BE2C (cell line): ENCODE measurements around the gene RBM20.

Source experiments
- DNase-seq: peaks from one replicate; pipeline ENCODE4 v3.0.0-alpha.2; 2020
- H3K27me3 ChIP-seq: fragments of 250-450 bp; sonication (Bioruptor Pico); 2 replicates; pipeline ENCODE4 v1.5.1; 2020; ENCODE audit warnings: mild to moderate bottlenecking
- H3K36me3 ChIP-seq: fragments of 250-450 bp; sonication (Bioruptor Pico); 2 replicates; pipeline ENCODE4 v1.5.1; 2020; ENCODE audit warnings: mild to moderate bottlenecking
- H3K4me1 ChIP-seq: fragments of 250-450 bp; sonication (Bioruptor Pico); 2 replicates; pipeline ENCODE4 v1.5.1; 2020
- H3K4me3 ChIP-seq: 2 replicates; pipeline ENCODE4 v1.5.1; 2011; ENCODE audit warnings: low read depth, low read length
- H3K9me3 ChIP-seq: fragments of 250-450 bp; sonication (Bioruptor Pico); 2 replicates; pipeline ENCODE4 v1.5.1; 2020
- CTCF ChIP-seq: IDR thresholded peaks from 2 replicates; pipeline ENCODE4 v1.5.1; 2012; ENCODE audit warnings: mild to moderate bottlenecking, low read depth, low read length

Gene RBM20

GRCh38 chr10:110822035-110822711 is 178.0 kb downstream of the RBM20 start:
- Histone ChIP-seq H3K4me3 (no peak overlapping the region), H3K27me3 (no peaks in the 10 kb centered on the region), H3K36me3 (peaks cover 49% of the 10 kb centered on the region), H3K4me1 (peaks cover 52% of the 10 kb centered on the region), H3K9me3 (no peaks in the 10 kb centered on the region)
- DNase-seq = no peak
- no peak for TF ChIP-seq CTCF

GRCh38 chr10:110822712-110823311 is 178.7 kb downstream of the RBM20 start:
- no peak for DNase-seq

GRCh38 chr10:110824152-110824441 is 180.0 kb downstream of the RBM20 start:
- no peak for TF ChIP-seq CTCF
- Histone ChIP-seq H3K4me3 (no peak overlapping the region), H3K4me1 (peaks cover 44% of the 10 kb centered on the region), H3K27me3 (no peaks in the 10 kb centered on the region), H3K9me3 (no peaks in the 10 kb centered on the region), H3K36me3 (peaks cover 52% of the 10 kb centered on the region)
- DNase-seq = no peak

More at GRCh38 chr10:110822712-110823311, 178.7 kb downstream of the RBM20 start:
- peaks cover 52% of the 10 kb centered on the region for H3K4me1 ChIP-seq
- no peaks in the 10 kb centered on the region for H3K9me3 ChIP-seq
- no peak for TF ChIP-seq CTCF
- no peaks in the 10 kb centered on the region for H3K27me3 ChIP-seq
- no peak overlapping the region for H3K4me3 ChIP-seq
- H3K36me3 ChIP-seq = peaks cover 48% of the 10 kb centered on the region

- TF ChIP-seq CTCF = no peak
- H3K36me3 ChIP-seq = peaks cover 53% of the 10 kb centered on the region
- H3K4me3 ChIP-seq = no peak overlapping the region
- no peaks in the 10 kb centered on the region for H3K27me3 ChIP-seq
- DNase-seq = no peak
- peaks cover 38% of the 10 kb centered on the region for H3K4me1 ChIP-seq
- H3K9me3 ChIP-seq = no peaks in the 10 kb centered on the region
Measured at GRCh38 chr10:110824660-110825059, 180.5 kb downstream of the RBM20 start.

GRCh38 chr10:110825508-110825907 is 181.4 kb downstream of the RBM20 start:
- no peak overlapping the region for H3K4me3 ChIP-seq
- peaks cover 58% of the 10 kb centered on the region for H3K36me3 ChIP-seq
- H3K9me3 ChIP-seq = no peaks in the 10 kb centered on the region
- TF ChIP-seq CTCF = no peak
- DNase-seq = no peak
- peaks cover 31% of the 10 kb centered on the region for H3K4me1 ChIP-seq
- no peaks in the 10 kb centered on the region for H3K27me3 ChIP-seq

GRCh38 chr10:110827410-110827809 is 183.3 kb downstream of the RBM20 start:
- no peak for DNase-seq
- H3K9me3 ChIP-seq = no peaks in the 10 kb centered on the region
- no peaks in the 10 kb centered on the region for H3K27me3 ChIP-seq
- peaks cover 58% of the 10 kb centered on the region for H3K36me3 ChIP-seq
- peaks cover 12% of the 10 kb centered on the region for H3K4me1 ChIP-seq
- no peak overlapping the region for H3K4me3 ChIP-seq
- no peak for TF ChIP-seq CTCF
